HG02870 (cell line): Measurements from ENCODE around the gene PBX3.

ENCODE experiments used
- ATAC-seq: cut with Tn5 transposase; IDR thresholded peaks from one replicate; pipeline ENCODE4 v1.9.1; 2021; ENCODE audit warnings: mild to moderate bottlenecking, moderate library complexity; ENCODE audit not compliant: unreplicated experiment

The PBX3 gene

GRCh38 chr9:125902831-125903512 lies 155.8 kb downstream of the PBX3 start:
- ATAC-seq, result no peak

- no peak for ATAC-seq
Measured at GRCh38 chr9:125904155-125904851, 157.1 kb downstream of the PBX3 start.

- ATAC-seq, result no peak
Measured at GRCh38 chr9:125906144-125906543, 159.0 kb downstream of the PBX3 start.

- ATAC-seq, result no peak
Measured at GRCh38 chr9:125906893-125907292, 159.7 kb downstream of the PBX3 start.

- ATAC-seq, result no peak
Measured at GRCh38 chr9:125908136-125908535, 161.0 kb downstream of the PBX3 start.

- no peak for ATAC-seq
Measured at GRCh38 chr9:125908966-125909365, 161.8 kb downstream of the PBX3 start.

GRCh38 chr9:125909459-125909858 lies 162.3 kb downstream of the PBX3 start:
- no peak for ATAC-seq

- no peak for ATAC-seq
Measured at GRCh38 chr9:125910286-125910685, 163.1 kb downstream of the PBX3 start.

GRCh38 chr9:125911861-125912644 lies 164.9 kb downstream of the PBX3 start:
- no peak for ATAC-seq

GRCh38 chr9:125912667-125913066 lies 165.5 kb downstream of the PBX3 start:
- no peak for ATAC-seq

GRCh38 chr9:125913551-125913950 lies 166.4 kb downstream of the PBX3 start:
- ATAC-seq, result no peak

- ATAC-seq, result no peak
Measured at GRCh38 chr9:125914411-125914810, 167.2 kb downstream of the PBX3 start.

GRCh38 chr9:125915606-125916005 lies 168.4 kb downstream of the PBX3 start:
- ATAC-seq, result no peak

GRCh38 chr9:125919565-125919964 lies 172.4 kb downstream of the PBX3 start:
- ATAC-seq, result no peak

- ATAC-seq, result no peak
Measured at GRCh38 chr9:125920402-125920801, 173.2 kb downstream of the PBX3 start.

GRCh38 chr9:125922854-125923253 lies 175.7 kb downstream of the PBX3 start:
- no peak for ATAC-seq

- no peak for ATAC-seq
Measured at GRCh38 chr9:125924351-125924750, 177.2 kb downstream of the PBX3 start.

GRCh38 chr9:125926936-125927335 lies 179.8 kb downstream of the PBX3 start:
- ATAC-seq, result no peak

- no peak for ATAC-seq
Measured at GRCh38 chr9:125929846-125930245, 182.7 kb downstream of the PBX3 start.

- ATAC-seq, result no peak
Measured at GRCh38 chr9:125931211-125931610, 184.0 kb downstream of the PBX3 start.

- ATAC-seq, result no peak
Measured at GRCh38 chr9:125932012-125932411, 184.8 kb downstream of the PBX3 start.
